Lung (tissue), 12 donors: Measurements from ENCODE around the gene TEKTIP1. TPM values are rescaled to one million over a fixed set of nuclear protein-coding genes. Genes with fewer than 3 reads are reported as not detected.

Experiments
- ATAC-seq: fragments of 200-7000 bp; cut with Tn5 transposase; one replicate; pipeline ENCODE4 v1.9.1; 2020; ENCODE audit warnings: moderate number of reproducible peaks; ENCODE audit not compliant: insufficient read depth, low FRiP score
- DNase-seq, 3 donors: peaks; one replicate each; pipeline ENCODE4 v3.0.0-alpha.2; 2013 to 2017
- H3K27ac ChIP-seq, 2 donors: one replicate each; pipeline ENCODE4 v1.5.1; 2013; ENCODE audit warnings: mild to moderate bottlenecking in 2 of 2, moderate library complexity in 2 of 2, control low read depth in 1 of 2, inconsistent platforms in 1 of 2, low read depth in 1 of 2, low read length in 1 of 2
- H3K27me3 ChIP-seq, 3 donors: one replicate each; pipeline ENCODE4 v1.5.1; 2013; ENCODE audit warnings: low read length in 2 of 3; ENCODE audit not compliant: control insufficient read depth in 3 of 3, insufficient read depth in 3 of 3
- H3K36me3 ChIP-seq, 4 donors: one replicate each; pipeline ENCODE4 v1.5.1; 2013; ENCODE audit warnings: low read length in 4 of 4, mild to moderate bottlenecking in 1 of 4, moderate library complexity in 1 of 4; ENCODE audit not compliant: control insufficient read depth in 4 of 4, insufficient read depth in 4 of 4
- H3K4me1 ChIP-seq, 5 donors: one replicate each; pipeline ENCODE4 v1.5.1; 2013; ENCODE audit warnings: low read length in 5 of 5, mild to moderate bottlenecking in 2 of 5, moderate library complexity in 1 of 5; ENCODE audit not compliant: control insufficient read depth in 5 of 5, insufficient read depth in 5 of 5
- H3K4me3 ChIP-seq: one replicate; pipeline ENCODE4 v1.5.1; 2013; ENCODE audit warnings: mild to moderate bottlenecking, control low read depth, moderate library complexity
- H3K9ac ChIP-seq, 2 donors: one replicate each; pipeline ENCODE4 v1.5.1; 2013; ENCODE audit warnings: low read length in 2 of 2, control low read depth in 1 of 2; ENCODE audit not compliant: insufficient read depth in 1 of 2
- H3K9me3 ChIP-seq, 4 donors: one replicate each; pipeline ENCODE4 v1.5.1; 2013; ENCODE audit warnings: low read length in 3 of 4, mild to moderate bottlenecking in 1 of 4, moderate library complexity in 1 of 4; ENCODE audit not compliant: control insufficient read depth in 4 of 4, insufficient read depth in 3 of 4
- CTCF ChIP-seq: IDR thresholded peaks from 2 replicates; pipeline ENCODE4 v1.5.1; 2012; ENCODE audit warnings: mild to moderate bottlenecking; ENCODE audit errors: control extremely low read depth, extremely low read depth
- WGBS, 2 donors: extraction: QIAGEN DNeasy Blood & Tissue Kit; methylation state at CpG; one replicate each; pipeline ENCODE4 v1.1.7; 2013; 5-methylcytosine and 5-hydroxymethylcytosine counted together
- polyA plus RNA-seq, 2 donors: library from polyadenylated mRNA; stranded (reverse); fragments of 200-250 nt; gene quantifications; one replicate each; pipeline ENCODE4 v1.2.1, GENCODE V29; 2013
- total RNA-seq, 2 donors: library from RNA; depleted of rRNA in 1 of 2; stranded (reverse); fragments of >200 nt in 1 of 2; gene quantifications; one replicate each; pipeline ENCODE4 v1.2.1, GENCODE V29; 2014 to 2021
- donor health status: control.
- donor health status: control.
- donor health status: Bipolar disorder and iron deficiency.
- donor health status: healthy.
- donor health status: DM: yes; HTN: yes; CAD: no.

The TEKTIP1 gene
- total and polyA plus RNA-seq, 4 donors, result 0.20 to 5.8 (median 0.91) TPM

GRCh38 chr19:3576696-3577443, 37.9 kb downstream of the TEKTIP1 start:
- H3K9ac ChIP-seq, result no peak overlapping the region
- 53 to 56% methylated on average over 51 to 68 of the region's 78 CpGs for WGBS, 2 donors

GRCh38 chr19:3577723-3578344, 38.9 kb downstream of the TEKTIP1 start:
- no peak for ATAC-seq
- H3K9me3 ChIP-seq, result no peaks in the 10 kb centered on the region
- no peak overlapping the region for H3K9ac ChIP-seq
- DNase-seq, result no peak
- no peak overlapping the region for H3K4me3 ChIP-seq
- TF ChIP-seq CTCF, result no peak
- peaks cover 0 to 30% (median 10%) of the 10 kb centered on the region in 5 donors for H3K4me1 ChIP-seq
- H3K27me3 ChIP-seq, result no peaks in the 10 kb centered on the region
- H3K27ac ChIP-seq, result no peak overlapping the region
- 93% methylated on average over 58 to 60 of the region's 60 CpGs for WGBS, 2 donors
- H3K36me3 ChIP-seq, result peaks cover 0 to 13% (median 7%) of the 10 kb centered on the region in 4 donors

More at GRCh38 chr19:3576696-3577443, 37.9 kb downstream of the TEKTIP1 start:
- Histone ChIP-seq H3K36me3 (peaks cover 0 to 13% (median 7%) of the 10 kb centered on the region in 4 donors), H3K4me1 (peaks cover 0 to 35% (median 14%) of the 10 kb centered on the region in 5 donors), H3K27ac (no peak overlapping the region), H3K9me3 (no peaks in the 10 kb centered on the region), H3K27me3 (no peaks in the 10 kb centered on the region), H3K4me3 (no peak overlapping the region)
- ATAC-seq (no peak), DNase-seq (peak; percentile 81 to 94 (median 89))
- TF ChIP-seq CTCF, result no peak

GRCh38 chr19:3578390-3578789, 39.4 kb downstream of the TEKTIP1 start:
- Histone ChIP-seq H3K9ac (no peak overlapping the region), H3K36me3 (peaks cover 0 to 13% (median 7%) of the 10 kb centered on the region in 4 donors), H3K27me3 (no peaks in the 10 kb centered on the region), H3K27ac (no peak overlapping the region), H3K9me3 (no peaks in the 10 kb centered on the region), H3K4me1 (peaks cover 0 to 30% (median 10%) of the 10 kb centered on the region in 5 donors), H3K4me3 (no peak overlapping the region)
- TF ChIP-seq CTCF, result no peak
- ATAC-seq (no peak), DNase-seq (no peak)
- 85 to 87% methylated on average over 15 to 17 of the region's 17 CpGs for WGBS, 2 donors
